ENCODE data around the gene TMEM256.

TMEM256 gene

DNA sequence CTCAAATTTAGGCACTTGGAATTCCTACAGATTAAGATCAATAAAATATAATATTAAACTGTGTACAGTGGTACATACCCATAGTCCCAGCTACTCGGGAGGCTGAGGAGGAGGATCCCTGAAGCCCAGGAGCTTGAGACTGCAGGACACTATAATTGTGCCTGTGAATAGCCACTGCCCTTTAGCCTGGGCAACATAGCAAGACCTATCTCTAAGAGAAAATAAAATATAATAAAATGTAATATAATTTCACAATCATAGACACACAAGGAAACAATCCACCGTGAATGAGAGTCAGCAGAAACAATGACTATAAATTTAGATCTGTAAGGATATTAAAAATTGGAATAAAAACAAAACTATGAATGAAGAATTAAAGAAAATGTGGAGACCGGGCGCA lies 33.0 kb downstream of the TMEM256 start:
- TF ChIP-seq GATA3 (IDR thresholded peaks at IDR 0.05; ENCODE audit: low read depth, low read length), result no peak
- no peak for TF ChIP-seq GATA2 (IDR thresholded peaks at IDR 0.05; ENCODE audit: low read depth, low read length)

- TF ChIP-seq GATA2 (IDR thresholded peaks at IDR 0.05; ENCODE audit: low read depth, low read length) (no peak), GATA3 (IDR thresholded peaks at IDR 0.05; ENCODE audit: low read depth, low read length) (no peak)
Measured at GRCh38 chr17:7369825-7370224, 34.1 kb downstream of the TMEM256 start.

GRCh38 chr17:7367918-7368598 lies 35.8 kb downstream of the TMEM256 start:
- TF ChIP-seq GATA3 (IDR thresholded peaks at IDR 0.05; ENCODE audit: low read depth, low read length), result no peak
- no peak for TF ChIP-seq GATA2 (IDR thresholded peaks at IDR 0.05; ENCODE audit: low read depth, low read length)

GRCh38 chr17:7367083-7367482 lies 36.8 kb downstream of the TMEM256 start:
- no peak for TF ChIP-seq GATA2 (IDR thresholded peaks at IDR 0.05; ENCODE audit: low read depth, low read length)
- no peak for TF ChIP-seq GATA3 (IDR thresholded peaks at IDR 0.05; ENCODE audit: low read depth, low read length)

- no peak for TF ChIP-seq GATA2 (IDR thresholded peaks at IDR 0.05; ENCODE audit: low read depth, low read length)
- no peak for TF ChIP-seq GATA3 (IDR thresholded peaks at IDR 0.05; ENCODE audit: low read depth, low read length)
Measured at GRCh38 chr17:7363311-7363710, 40.6 kb downstream of the TMEM256 start.

DNA sequence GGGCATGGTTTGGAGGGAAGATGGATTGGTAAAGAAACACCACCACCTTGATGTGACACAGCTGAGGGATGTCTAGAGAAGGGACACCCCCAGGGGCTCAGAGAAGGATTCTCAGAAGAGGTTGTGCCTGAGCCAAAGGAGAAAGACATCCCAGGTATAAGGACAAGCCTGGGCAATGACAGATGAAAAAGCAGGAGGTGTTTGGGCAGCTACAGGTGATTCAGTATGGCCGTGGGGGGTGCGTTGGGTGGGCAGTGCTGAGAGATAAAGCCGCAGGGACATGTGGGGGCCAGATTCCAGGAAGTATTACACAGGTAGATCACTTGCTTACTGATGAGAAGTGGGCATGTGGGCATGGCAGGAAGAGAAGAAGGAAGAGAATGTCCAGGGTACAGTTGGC lies 42.0 kb downstream of the TMEM256 start:
- no peak for TF ChIP-seq GATA3 (IDR thresholded peaks at IDR 0.05; ENCODE audit: low read depth, low read length)
- TF ChIP-seq GATA2 (IDR thresholded peaks at IDR 0.05; ENCODE audit: low read depth, low read length), result no peak

DNA sequence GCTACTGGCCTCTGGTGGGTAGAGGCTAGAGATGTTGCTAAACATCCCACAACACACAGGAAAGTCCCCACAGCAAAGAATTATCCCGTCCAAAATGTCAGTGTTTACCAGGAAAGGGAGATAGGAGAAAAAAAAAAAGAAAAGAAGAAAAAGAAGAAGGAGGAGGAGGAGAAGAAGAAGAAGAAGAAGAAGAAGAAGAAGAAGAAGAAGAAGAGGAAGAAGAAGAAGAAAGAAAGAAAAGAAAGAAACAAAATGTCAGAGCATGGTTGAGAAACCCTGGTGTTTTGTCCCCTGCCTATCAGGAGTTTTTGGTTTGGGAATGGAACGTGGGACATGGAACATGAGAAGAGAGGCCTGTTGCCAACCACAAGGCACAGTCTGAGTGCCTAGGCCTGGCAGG lies 46.5 kb downstream of the TMEM256 start:
- no peak for TF ChIP-seq GATA3 (IDR thresholded peaks at IDR 0.05; ENCODE audit: low read depth, low read length)
- TF ChIP-seq GATA2 (IDR thresholded peaks at IDR 0.05; ENCODE audit: low read depth, low read length), result no peak

GRCh38 chr17:7356756-7357155 lies 47.1 kb downstream of the TMEM256 start:
- TF ChIP-seq GATA3 (IDR thresholded peaks at IDR 0.05; ENCODE audit: low read depth, low read length), result no peak
- no peak for TF ChIP-seq GATA2 (IDR thresholded peaks at IDR 0.05; ENCODE audit: low read depth, low read length)

- no peak for TF ChIP-seq GATA2 (IDR thresholded peaks at IDR 0.05; ENCODE audit: low read depth, low read length)
- no peak for TF ChIP-seq GATA3 (IDR thresholded peaks at IDR 0.05; ENCODE audit: low read depth, low read length)
Measured at GRCh38 chr17:7356072-7356549, 47.8 kb downstream of the TMEM256 start.

DNA sequence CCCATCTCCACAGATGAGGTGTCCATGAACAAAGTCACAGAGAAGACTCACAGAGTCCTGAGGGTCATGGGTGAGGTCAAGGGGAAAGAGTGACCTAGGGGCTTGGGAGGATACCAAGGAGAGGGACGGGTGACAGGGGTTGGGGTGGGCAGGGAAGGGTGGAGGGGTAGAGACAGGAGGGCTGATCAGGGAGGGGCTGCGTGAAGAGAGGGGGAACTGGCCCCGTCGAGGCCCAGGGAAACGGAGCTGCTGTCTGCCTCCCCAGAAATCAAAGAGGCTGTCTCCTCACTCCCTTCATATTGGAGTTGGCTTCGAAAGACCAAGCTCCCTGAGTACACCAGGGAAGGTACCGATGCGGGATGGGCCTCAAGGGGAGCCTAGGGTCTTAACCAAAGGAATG lies 48.3 kb downstream of the TMEM256 start:
- TF ChIP-seq GATA2 (IDR thresholded peaks at IDR 0.05; ENCODE audit: low read depth, low read length), result no peak
- TF ChIP-seq GATA3 (IDR thresholded peaks at IDR 0.05; ENCODE audit: low read depth, low read length), result no peak

DNA sequence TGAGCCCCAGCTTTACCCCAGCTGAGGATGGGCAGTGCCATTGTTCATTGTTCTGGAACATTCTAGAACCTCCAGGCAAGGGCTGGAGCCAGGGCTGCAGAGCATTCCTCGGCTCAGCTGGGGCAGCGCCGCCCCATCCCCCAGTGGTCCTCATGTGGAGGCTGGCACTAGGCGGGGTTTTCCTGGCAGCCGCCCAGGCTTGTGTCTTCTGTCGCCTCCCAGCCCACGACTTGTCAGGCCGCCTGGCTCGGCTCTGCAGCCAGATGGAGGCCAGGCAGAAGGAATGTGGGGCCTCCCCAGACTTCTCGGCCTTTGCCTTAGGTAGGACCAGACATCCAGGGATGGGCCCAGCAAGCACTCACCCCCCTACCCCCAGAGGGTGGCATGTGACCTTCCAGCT lies 48.8 kb downstream of the TMEM256 start, which contains the start of gene TMEM95:
TSS of gene TMEM95 (plus strand) at position 104 of the 400 bp plus-strand sequence. CDS start at position 153, 49 bp downstream.
- TF ChIP-seq GATA2 (IDR thresholded peaks at IDR 0.05; ENCODE audit: low read depth, low read length), result no peak
- no peak for TF ChIP-seq GATA3 (IDR thresholded peaks at IDR 0.05; ENCODE audit: low read depth, low read length)

- TF ChIP-seq GATA3 (IDR thresholded peaks at IDR 0.05; ENCODE audit: low read depth, low read length), result no peak
- TF ChIP-seq GATA2 (IDR thresholded peaks at IDR 0.05; ENCODE audit: low read depth, low read length), result no peak
Measured at GRCh38 chr17:7354262-7354843, 49.5 kb downstream of the TMEM256 start.

All from SH-SY5Y (cell line).